ENCODE data around the gene MEDAG. TPM values are rescaled to one million over a fixed set of nuclear protein-coding genes. Genes with fewer than 3 reads are reported as not detected.
"Not testable (repeated sequence)": the region's sequence is repeated elsewhere in the genome, so short reads cannot be mapped to it uniquely, and the experiment has no call there.

The MEDAG gene
- total and polyA plus RNA-seq, 10 donors, result 0.16 to 2.7 (median 0.46) TPM; not detected in 3

DNA sequence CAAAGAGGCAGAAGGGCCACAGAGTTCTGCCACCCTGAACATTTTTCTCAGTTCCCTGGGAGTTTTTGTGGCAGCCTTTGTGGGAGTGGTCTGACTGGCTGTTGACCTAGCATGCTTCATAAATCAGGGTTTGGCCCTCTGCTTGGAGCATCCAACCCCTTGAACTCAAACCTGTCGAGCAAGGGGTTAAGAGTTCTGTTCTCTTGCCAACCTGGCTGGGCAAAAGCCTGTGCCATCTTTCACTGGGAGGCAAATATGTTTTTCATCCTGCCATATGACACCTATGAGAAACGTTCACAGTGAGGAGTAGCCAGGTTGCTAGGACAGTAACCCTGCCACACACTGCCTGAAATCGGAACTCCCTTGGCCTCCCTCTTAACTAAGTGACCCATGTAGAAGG lies 18.6 kb downstream of the MEDAG start:
- Histone ChIP-seq H3K9me3 (no peaks in the 10 kb centered on the region), H3K27me3 (replicated peaks in 1 of 7) (peaks cover 0 to 12% (median 0%) of the 10 kb centered on the region in 7 donors), H3K4me1 (no peaks in the 10 kb centered on the region), H3K4me3 (no peak overlapping the region), H3K36me3 (no peaks in the 10 kb centered on the region), H3K27ac (no peak overlapping the region)
- DNase-seq, result no peak
- 69 to 85% (median 81%) methylated on average over 3 of the region's 3 CpGs for WGBS, 5 donors
- no peak for TF ChIP-seq POLR2A (IDR thresholded peaks at IDR 0.05)
- TF ChIP-seq, protein P1, sequence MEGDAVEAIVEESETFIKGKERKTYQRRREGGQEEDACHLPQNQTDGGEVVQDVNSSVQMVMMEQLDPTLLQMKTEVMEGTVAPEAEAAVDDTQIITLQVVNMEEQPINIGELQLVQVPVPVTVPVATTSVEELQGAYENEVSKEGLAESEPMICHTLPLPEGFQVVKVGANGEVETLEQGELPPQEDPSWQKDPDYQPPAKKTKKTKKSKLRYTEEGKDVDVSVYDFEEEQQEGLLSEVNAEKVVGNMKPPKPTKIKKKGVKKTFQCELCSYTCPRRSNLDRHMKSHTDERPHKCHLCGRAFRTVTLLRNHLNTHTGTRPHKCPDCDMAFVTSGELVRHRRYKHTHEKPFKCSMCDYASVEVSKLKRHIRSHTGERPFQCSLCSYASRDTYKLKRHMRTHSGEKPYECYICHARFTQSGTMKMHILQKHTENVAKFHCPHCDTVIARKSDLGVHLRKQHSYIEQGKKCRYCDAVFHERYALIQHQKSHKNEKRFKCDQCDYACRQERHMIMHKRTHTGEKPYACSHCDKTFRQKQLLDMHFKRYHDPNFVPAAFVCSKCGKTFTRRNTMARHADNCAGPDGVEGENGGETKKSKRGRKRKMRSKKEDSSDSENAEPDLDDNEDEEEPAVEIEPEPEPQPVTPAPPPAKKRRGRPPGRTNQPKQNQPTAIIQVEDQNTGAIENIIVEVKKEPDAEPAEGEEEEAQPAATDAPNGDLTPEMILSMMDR (IDR thresholded peaks at IDR 0.05 in 8 of 11, conservative IDR thresholded peaks at IDR 0.05 in 3 of 11), result no peak
- TF ChIP-seq POLR2AphosphoS5 (IDR thresholded peaks at IDR 0.05), result no peak
- intact Hi-C loops (cut with DNase I; ENCODE audit: low total_unique reads), result no loop called here

DNA sequence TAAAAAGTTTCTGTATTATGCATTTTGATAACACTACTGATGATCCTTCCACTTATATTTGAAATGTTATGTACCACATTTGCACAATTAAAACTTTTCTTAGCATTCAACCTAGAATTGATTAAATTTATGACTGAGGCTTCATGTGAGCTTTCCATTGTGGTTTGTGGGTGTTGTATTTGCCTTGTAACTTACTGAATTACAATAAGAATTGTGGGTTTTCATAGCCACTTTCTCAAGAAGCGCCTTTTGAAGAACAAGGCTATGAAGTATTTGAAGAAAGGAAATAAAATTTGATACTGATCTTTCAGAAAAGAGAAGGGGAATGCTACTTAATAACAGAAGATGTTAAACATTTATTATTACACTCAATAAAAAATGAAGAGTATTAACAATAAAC lies 19.4 kb downstream of the MEDAG start:
- Histone ChIP-seq H3K27ac (no peak overlapping the region), H3K9me3 (no peaks in the 10 kb centered on the region), H3K27me3 (replicated peaks in 1 of 7) (peaks cover 0 to 12% (median 0%) of the 10 kb centered on the region in 7 donors), H3K36me3 (no peaks in the 10 kb centered on the region), H3K4me3 (no peak overlapping the region), H3K4me1 (no peaks in the 10 kb centered on the region)
- WGBS, 5 donors, result 59 to 63% (median 63%) methylated on average over 1 of the region's 1 CpG
- TF ChIP-seq POLR2AphosphoS5 (IDR thresholded peaks at IDR 0.05) (no peak), POLR2A (IDR thresholded peaks at IDR 0.05) (no peak)
- TF ChIP-seq, protein P1 (IDR thresholded peaks at IDR 0.05 in 8 of 11, conservative IDR thresholded peaks at IDR 0.05 in 3 of 11), result no peak
- intact Hi-C loops (cut with DNase I; ENCODE audit: low total_unique reads), result no loop called here
- DNase-seq, result no peak

DNA sequence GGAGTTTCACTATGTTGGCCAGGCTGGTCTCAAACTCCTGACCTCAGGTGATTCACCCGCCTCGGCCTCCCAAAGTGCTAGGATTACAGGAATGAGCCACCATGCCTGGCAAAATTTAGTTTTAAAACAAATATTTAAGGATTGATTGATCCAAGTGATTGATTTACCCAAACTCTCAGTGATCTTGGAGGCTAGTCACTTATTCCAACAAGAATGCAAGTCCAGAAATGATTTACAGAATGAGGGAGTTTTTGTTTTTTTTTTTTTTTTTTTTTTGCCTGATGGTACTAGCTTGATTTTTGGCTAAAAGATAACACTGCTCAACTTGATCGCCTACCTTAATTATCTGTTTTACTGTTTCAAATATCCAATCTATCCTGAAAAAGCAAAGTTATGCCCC lies 20.7 kb downstream of the MEDAG start:
- Histone ChIP-seq H3K9me3 (no peaks in the 10 kb centered on the region), H3K4me3 (no peak overlapping the region), H3K4me1 (no peaks in the 10 kb centered on the region), H3K27me3 (replicated peaks in 1 of 7) (peaks cover 0 to 25% (median 0%) of the 10 kb centered on the region in 7 donors), H3K27ac (no peak overlapping the region), H3K36me3 (no peaks in the 10 kb centered on the region)
- TF ChIP-seq, protein P1 (IDR thresholded peaks at IDR 0.05 in 8 of 11, conservative IDR thresholded peaks at IDR 0.05 in 3 of 11), result no peak
- TF ChIP-seq POLR2AphosphoS5 (IDR thresholded peaks at IDR 0.05) (no peak), POLR2A (IDR thresholded peaks at IDR 0.05) (no peak)
- intact Hi-C loops (cut with DNase I; ENCODE audit: low total_unique reads), result no loop called here
- WGBS, 5 donors, result 89 to 99% (median 93%) methylated on average over 3 of the region's 3 CpGs
- no peak for DNase-seq

DNA sequence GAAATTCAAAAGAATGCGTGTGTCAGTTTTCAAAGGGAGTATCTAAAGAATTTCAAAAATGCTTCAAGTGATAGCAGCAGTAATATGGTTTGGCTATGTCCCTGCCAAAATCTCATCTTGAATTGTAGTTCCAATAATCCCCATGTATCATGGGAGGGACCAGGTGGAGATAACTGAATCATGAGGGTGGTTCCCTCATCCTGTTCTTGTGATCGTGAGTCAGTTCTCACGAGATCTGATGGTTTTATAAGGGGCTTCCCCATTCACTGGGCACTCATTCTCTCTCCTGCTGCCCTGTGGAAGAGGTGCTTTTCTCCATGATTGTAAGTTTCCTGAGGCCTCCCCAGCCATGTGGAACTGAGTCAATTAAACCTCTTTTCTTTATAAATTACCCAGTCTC lies 21.1 kb downstream of the MEDAG start:
- intact Hi-C loops (cut with DNase I; ENCODE audit: low total_unique reads); H3K4me1 ChIP-seq; H3K36me3 ChIP-seq; H3K4me3 ChIP-seq; H3K27ac ChIP-seq; DNase-seq; H3K9me3 ChIP-seq: not testable (repeated sequence)
- WGBS, 5 donors, result 72 to 84% (median 73%) methylated on average over 3 of the region's 3 CpGs
- H3K27me3 ChIP-seq (replicated peaks in 1 of 7), result peaks cover 0 to 29% (median 0%) of the 10 kb centered on the region in 7 donors

DNA sequence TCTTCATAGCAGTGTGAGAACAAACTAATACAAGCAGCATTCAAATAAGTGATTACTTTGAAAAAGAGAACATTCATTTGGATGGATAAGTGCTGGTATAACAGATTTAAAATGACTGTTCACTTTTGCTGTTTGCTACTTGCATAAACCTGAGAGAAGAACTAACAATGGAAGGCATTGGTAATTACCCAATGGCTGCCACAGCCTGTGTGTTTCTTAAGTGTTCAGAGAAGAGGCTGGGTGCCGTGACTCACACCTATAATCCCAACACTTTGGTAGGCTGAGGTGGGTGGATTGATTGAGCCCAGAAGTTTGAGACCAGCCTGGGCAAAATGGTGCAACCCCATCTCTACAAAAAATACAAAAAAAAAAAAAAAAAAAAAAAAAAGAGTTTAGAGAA lies 21.5 kb downstream of the MEDAG start:
- Histone ChIP-seq H3K27ac (no peak overlapping the region), H3K4me1 (no peaks in the 10 kb centered on the region), H3K27me3 (replicated peaks in 1 of 7) (peaks cover 0 to 33% (median 0%) of the 10 kb centered on the region in 7 donors), H3K4me3 (no peak overlapping the region), H3K36me3 (no peaks in the 10 kb centered on the region), H3K9me3 (no peaks in the 10 kb centered on the region)
- 92 to 96% (median 95%) methylated on average over 1 of the region's 1 CpG for WGBS, 5 donors
- TF ChIP-seq POLR2AphosphoS5 (IDR thresholded peaks at IDR 0.05), result no peak
- TF ChIP-seq POLR2A (IDR thresholded peaks at IDR 0.05), result no peak
- TF ChIP-seq, protein P1 (IDR thresholded peaks at IDR 0.05 in 8 of 11, conservative IDR thresholded peaks at IDR 0.05 in 3 of 11), result no peak
- DNase-seq, result no peak
- intact Hi-C loops (cut with DNase I; ENCODE audit: low total_unique reads), result no loop called here
